Activated T-helper 17 cell treated with anti-CD3 and anti-CD28 coated beads, Interleukin-2, amount 50 U/mL, for 72 hours (primary cell): ENCODE data around the gene ALDH2. TPM values are rescaled to one million over a fixed set of nuclear protein-coding genes. Genes with fewer than 3 reads are reported as not detected.
A peak's percentile ranks its signal among the peaks of the same experiment; 100 is the strongest.
"Not testable (repeated sequence)": the region's sequence is repeated elsewhere in the genome, so short reads cannot be mapped to it uniquely, and the experiment has no call there.

Experiments
- ATAC-seq: fragments of 150-1000 bp; cut with Tn5 transposase; replicated peaks from 2 replicates; pipeline ENCODE4 v1.10.0; 2021; ENCODE audit warnings: mild to moderate bottlenecking, moderate library complexity
- H3K27ac Mint-ChIP-seq: one replicate; pipeline ENCODE4 v1.8.0; 2022; ENCODE audit warnings: mixed read lengths
- H3K27me3 Mint-ChIP-seq: one replicate; pipeline ENCODE4 v1.8.0; 2022; ENCODE audit warnings: mixed read lengths
- H3K36me3 Mint-ChIP-seq: one replicate; pipeline ENCODE4 v1.8.0; 2022; ENCODE audit warnings: low read depth, mild to moderate bottlenecking, mixed read lengths
- H3K4me1 Mint-ChIP-seq: one replicate; pipeline ENCODE4 v1.8.0; 2022; ENCODE audit warnings: mixed read lengths
- H3K4me3 Mint-ChIP-seq: one replicate; pipeline ENCODE4 v1.8.0; 2022; ENCODE audit warnings: mild to moderate bottlenecking, mixed read lengths
- H3K9me3 Mint-ChIP-seq: one replicate; pipeline ENCODE4 v1.8.0; 2022; ENCODE audit warnings: mixed read lengths
- total RNA-seq, 2 donors: library from RNA; stranded (reverse); gene quantifications; one replicate each; pipeline ENCODE4 v1.2.3, GENCODE V29; 2022

Gene ALDH2
- 1 to 10 TPM in 1 of 2 donors, under 1 TPM in 1; 0.43 to 2.0 TPM for total RNA-seq

- Mint-ChIP-seq H3K36me3 (no peaks in the 10 kb centered on the region), H3K4me3 (peak within 1 kb of the TSS; percentile 73), H3K27ac (peak within 1 kb of the TSS; percentile 30), H3K4me1 (peaks cover 13% of the 10 kb centered on the region), H3K27me3 (peaks cover 33% of the 10 kb centered on the region), H3K9me3 (no peaks in the 10 kb centered on the region)
- ATAC-seq: peak; percentile 52
Observed at GRCh38 chr12:111766608-111767361, at the start of gene ALDH2. TSS of gene ALDH2 (plus strand) at chr12:111766933. CDS start at chr12:111766983, 50 bp downstream.

- not testable (repeated sequence) for H3K4me1 Mint-ChIP-seq, H3K27me3 Mint-ChIP-seq, H3K27ac Mint-ChIP-seq, ATAC-seq, H3K4me3 Mint-ChIP-seq, H3K9me3 Mint-ChIP-seq
- H3K36me3 Mint-ChIP-seq: peaks cover 69% of the 10 kb centered on the region
Observed at GRCh38 chr12:111719316-111719715, 47.4 kb upstream of the ALDH2 start.

- no peak overlapping the region for H3K27ac Mint-ChIP-seq
- ATAC-seq: no peak
- peaks cover 69% of the 10 kb centered on the region for H3K36me3 Mint-ChIP-seq
- H3K4me1 Mint-ChIP-seq: no peaks in the 10 kb centered on the region
- no peak overlapping the region for H3K4me3 Mint-ChIP-seq
- no peaks in the 10 kb centered on the region for H3K27me3 Mint-ChIP-seq
- H3K9me3 Mint-ChIP-seq: no peaks in the 10 kb centered on the region
Observed at GRCh38 chr12:111720457-111720856, 46.3 kb upstream of the ALDH2 start.

- not testable (repeated sequence) for H3K4me1 Mint-ChIP-seq, H3K27me3 Mint-ChIP-seq, H3K4me3 Mint-ChIP-seq, ATAC-seq, H3K27ac Mint-ChIP-seq, H3K9me3 Mint-ChIP-seq
- peaks cover 53% of the 10 kb centered on the region for H3K36me3 Mint-ChIP-seq
Observed at GRCh38 chr12:111723646-111724360, 42.9 kb upstream of the ALDH2 start.

GRCh38 chr12:111728795-111729194 lies 37.9 kb upstream of the ALDH2 start:
- no peak overlapping the region for H3K4me3 Mint-ChIP-seq
- H3K4me1 Mint-ChIP-seq: no peaks in the 10 kb centered on the region
- H3K9me3 Mint-ChIP-seq: no peaks in the 10 kb centered on the region
- H3K36me3 Mint-ChIP-seq: peaks cover 61% of the 10 kb centered on the region
- no peak for ATAC-seq
- H3K27me3 Mint-ChIP-seq: no peaks in the 10 kb centered on the region
- H3K27ac Mint-ChIP-seq: no peak overlapping the region

GRCh38 chr12:111730420-111730819 lies 36.3 kb upstream of the ALDH2 start:
- Mint-ChIP-seq H3K27ac (no peak overlapping the region), H3K36me3 (peaks cover 62% of the 10 kb centered on the region), H3K4me1 (no peaks in the 10 kb centered on the region), H3K9me3 (no peaks in the 10 kb centered on the region), H3K27me3 (no peaks in the 10 kb centered on the region), H3K4me3 (no peak overlapping the region)
- no peak for ATAC-seq

GRCh38 chr12:111732786-111733185 lies 33.9 kb upstream of the ALDH2 start:
- H3K36me3 Mint-ChIP-seq: peaks cover 75% of the 10 kb centered on the region
- no peak for ATAC-seq
- no peaks in the 10 kb centered on the region for H3K9me3 Mint-ChIP-seq
- no peak overlapping the region for H3K4me3 Mint-ChIP-seq
- H3K4me1 Mint-ChIP-seq: no peaks in the 10 kb centered on the region
- H3K27me3 Mint-ChIP-seq: no peaks in the 10 kb centered on the region
- H3K27ac Mint-ChIP-seq: no peak overlapping the region

- H3K4me1 Mint-ChIP-seq: no peaks in the 10 kb centered on the region
- H3K27ac Mint-ChIP-seq: no peak overlapping the region
- no peak overlapping the region for H3K4me3 Mint-ChIP-seq
- H3K36me3 Mint-ChIP-seq: peaks cover 76% of the 10 kb centered on the region
- ATAC-seq: no peak
- no peaks in the 10 kb centered on the region for H3K9me3 Mint-ChIP-seq
- no peaks in the 10 kb centered on the region for H3K27me3 Mint-ChIP-seq
Observed at GRCh38 chr12:111733340-111733915, 33.3 kb upstream of the ALDH2 start.

GRCh38 chr12:111739524-111739923 lies 27.2 kb upstream of the ALDH2 start:
- not testable (repeated sequence) for H3K27ac Mint-ChIP-seq, H3K4me3 Mint-ChIP-seq, H3K4me1 Mint-ChIP-seq, ATAC-seq, H3K27me3 Mint-ChIP-seq, H3K9me3 Mint-ChIP-seq
- H3K36me3 Mint-ChIP-seq: peaks cover 41% of the 10 kb centered on the region

- H3K4me3 Mint-ChIP-seq: no peak overlapping the region
- ATAC-seq: no peak
Observed at GRCh38 chr12:111741235-111741812, 25.4 kb upstream of the ALDH2 start.

GRCh38 chr12:111745211-111745610 lies 21.5 kb upstream of the ALDH2 start:
- Mint-ChIP-seq H3K27me3 (no peaks in the 10 kb centered on the region), H3K4me3 (no peak overlapping the region), H3K4me1 (no peaks in the 10 kb centered on the region), H3K27ac (no peak overlapping the region), H3K9me3 (no peaks in the 10 kb centered on the region), H3K36me3 (peaks cover 57% of the 10 kb centered on the region)
- no peak for ATAC-seq

More at GRCh38 chr12:111741235-111741812, 25.4 kb upstream of the ALDH2 start:
- peaks cover 49% of the 10 kb centered on the region for H3K36me3 Mint-ChIP-seq
- H3K27ac Mint-ChIP-seq: peak overlapping the region; percentile 40
- H3K27me3 Mint-ChIP-seq: no peaks in the 10 kb centered on the region
- no peaks in the 10 kb centered on the region for H3K9me3 Mint-ChIP-seq
- no peaks in the 10 kb centered on the region for H3K4me1 Mint-ChIP-seq

- Mint-ChIP-seq H3K27me3 (no peaks in the 10 kb centered on the region), H3K27ac (no peak overlapping the region), H3K9me3 (no peaks in the 10 kb centered on the region), H3K4me3 (no peak overlapping the region), H3K36me3 (peaks cover 57% of the 10 kb centered on the region), H3K4me1 (no peaks in the 10 kb centered on the region)
- ATAC-seq: no peak
Observed at GRCh38 chr12:111747333-111747732, 19.4 kb upstream of the ALDH2 start.

- Mint-ChIP-seq H3K27ac (no peak overlapping the region), H3K9me3 (no peaks in the 10 kb centered on the region), H3K27me3 (no peaks in the 10 kb centered on the region), H3K4me1 (no peaks in the 10 kb centered on the region), H3K4me3 (no peak overlapping the region), H3K36me3 (peaks cover 65% of the 10 kb centered on the region)
- ATAC-seq: no peak
Observed at GRCh38 chr12:111748151-111748672, 18.5 kb upstream of the ALDH2 start.

GRCh38 chr12:111748867-111749266 lies 17.9 kb upstream of the ALDH2 start:
- no peaks in the 10 kb centered on the region for H3K9me3 Mint-ChIP-seq
- ATAC-seq: no peak
- H3K27me3 Mint-ChIP-seq: no peaks in the 10 kb centered on the region
- H3K27ac Mint-ChIP-seq: no peak overlapping the region
- H3K4me3 Mint-ChIP-seq: no peak overlapping the region
- peaks cover 66% of the 10 kb centered on the region for H3K36me3 Mint-ChIP-seq
- no peaks in the 10 kb centered on the region for H3K4me1 Mint-ChIP-seq
